ENCODE data around the gene NCOA5. TPM values are rescaled to one million over a fixed set of nuclear protein-coding genes. Genes with fewer than 3 reads are reported as not detected.
A peak's percentile ranks its signal among the peaks of the same experiment; 100 is the strongest.

Gene NCOA5
- total RNA-seq, 1 donor from 2014 or later: 27.6 TPM

- no peak for DNase-seq
- intact Hi-C loops (cut with micrococcal nuclease): no loop called here
- Mint-ChIP-seq H3K4me1 (no peaks in the 10 kb centered on the region), H3K36me3 (ENCODE audit: low read depth) (no peaks in the 10 kb centered on the region), H3K27ac (no peak overlapping the region), H3K4me3 (no peak overlapping the region), H3K27me3 (peaks cover 12% of the 10 kb centered on the region), H3K9me3 (no peaks in the 10 kb centered on the region)
Observed at GRCh38 chr20:46126440-46127056, 36.8 kb upstream of the NCOA5 start.

- Mint-ChIP-seq H3K27me3 (no peaks in the 10 kb centered on the region), H3K36me3 (ENCODE audit: low read depth) (no peaks in the 10 kb centered on the region), H3K4me3 (no peak overlapping the region), H3K27ac (no peak overlapping the region), H3K4me1 (peaks cover 6% of the 10 kb centered on the region), H3K9me3 (no peaks in the 10 kb centered on the region)
- intact Hi-C loops (cut with micrococcal nuclease): no loop called here
- DNase-seq: no peak
Observed at GRCh38 chr20:46123482-46124245, 33.9 kb upstream of the NCOA5 start.

GRCh38 chr20:46122516-46123481, 33.0 kb upstream of the NCOA5 start:
- Mint-ChIP-seq H3K27me3 (peaks cover 2% of the 10 kb centered on the region), H3K4me1 (peaks cover 10% of the 10 kb centered on the region), H3K9me3 (no peaks in the 10 kb centered on the region), H3K27ac (no peak overlapping the region), H3K36me3 (ENCODE audit: low read depth) (no peaks in the 10 kb centered on the region), H3K4me3 (no peak overlapping the region)
- DNase-seq: no peak
- intact Hi-C loops (cut with micrococcal nuclease): no loop called here

- no peak overlapping the region for H3K4me3 Mint-ChIP-seq
- intact Hi-C loops (cut with micrococcal nuclease): no loop called here
- DNase-seq: no peak
- H3K27me3 Mint-ChIP-seq: peaks cover 2% of the 10 kb centered on the region
- H3K27ac Mint-ChIP-seq: no peak overlapping the region
- H3K9me3 Mint-ChIP-seq: no peaks in the 10 kb centered on the region
- H3K36me3 Mint-ChIP-seq (ENCODE audit: low read depth): no peaks in the 10 kb centered on the region
- H3K4me1 Mint-ChIP-seq: peaks cover 14% of the 10 kb centered on the region
Observed at GRCh38 chr20:46122071-46122470, 32.3 kb upstream of the NCOA5 start.

GRCh38 chr20:46121184-46121930, 31.6 kb upstream of the NCOA5 start:
- Mint-ChIP-seq H3K4me3 (no peak overlapping the region), H3K27me3 (peaks cover 2% of the 10 kb centered on the region), H3K27ac (no peak overlapping the region), H3K9me3 (no peaks in the 10 kb centered on the region), H3K4me1 (peaks cover 14% of the 10 kb centered on the region), H3K36me3 (ENCODE audit: low read depth) (no peaks in the 10 kb centered on the region)
- intact Hi-C loops (cut with micrococcal nuclease): no loop called here
- DNase-seq: no peak

- Mint-ChIP-seq H3K4me3 (no peak overlapping the region), H3K9me3 (no peaks in the 10 kb centered on the region), H3K4me1 (peaks cover 14% of the 10 kb centered on the region), H3K27me3 (peaks cover 11% of the 10 kb centered on the region), H3K27ac (no peak overlapping the region), H3K36me3 (ENCODE audit: low read depth) (no peaks in the 10 kb centered on the region)
- no peak for DNase-seq
- intact Hi-C loops (cut with micrococcal nuclease): no loop called here
Observed at GRCh38 chr20:46120136-46120535, 30.4 kb upstream of the NCOA5 start.

- Mint-ChIP-seq H3K27ac (no peak overlapping the region), H3K4me3 (no peak overlapping the region), H3K27me3 (peaks cover 14% of the 10 kb centered on the region), H3K9me3 (no peaks in the 10 kb centered on the region), H3K36me3 (ENCODE audit: low read depth) (no peaks in the 10 kb centered on the region), H3K4me1 (peaks cover 14% of the 10 kb centered on the region)
- DNase-seq: no peak
- intact Hi-C loops (cut with micrococcal nuclease): no loop called here
Observed at GRCh38 chr20:46119547-46119946, 29.8 kb upstream of the NCOA5 start.

- no peak for DNase-seq
- Mint-ChIP-seq H3K4me3 (no peak overlapping the region), H3K27me3 (peaks cover 18% of the 10 kb centered on the region), H3K27ac (no peak overlapping the region), H3K4me1 (peaks cover 14% of the 10 kb centered on the region), H3K9me3 (no peaks in the 10 kb centered on the region), H3K36me3 (ENCODE audit: low read depth) (no peaks in the 10 kb centered on the region)
- intact Hi-C loops (cut with micrococcal nuclease): no loop called here
Observed at GRCh38 chr20:46119028-46119546, 29.3 kb upstream of the NCOA5 start.

- H3K9me3 Mint-ChIP-seq: no peaks in the 10 kb centered on the region
- H3K36me3 Mint-ChIP-seq (ENCODE audit: low read depth): no peaks in the 10 kb centered on the region
- H3K4me3 Mint-ChIP-seq: peak overlapping the region; percentile 91
- H3K27me3 Mint-ChIP-seq: peaks cover 22% of the 10 kb centered on the region
- H3K27ac Mint-ChIP-seq: no peak overlapping the region
- DNase-seq: no peak
- peaks cover 14% of the 10 kb centered on the region for H3K4me1 Mint-ChIP-seq
- intact Hi-C loops (cut with micrococcal nuclease): no loop called here
Observed at GRCh38 chr20:46118481-46119020, 28.8 kb upstream of the NCOA5 start.

GRCh38 chr20:46117704-46118467, 28.1 kb upstream of the NCOA5 start, which contains the start of gene CD40:
TSS of gene CD40 (plus strand) at chr20:46118314. CDS start at chr20:46118344, 30 bp downstream.
- peaks cover 14% of the 10 kb centered on the region for H3K4me1 Mint-ChIP-seq
- DNase-seq: peak; percentile 90
- intact Hi-C loops (cut with micrococcal nuclease): no loop called here
- peaks cover 26% of the 10 kb centered on the region for H3K27me3 Mint-ChIP-seq
- no peaks in the 10 kb centered on the region for H3K36me3 Mint-ChIP-seq (ENCODE audit: low read depth)
- H3K4me3 Mint-ChIP-seq: peak within 1 kb of the TSS; percentile 91
- H3K27ac Mint-ChIP-seq: peak within 1 kb of the TSS; percentile 74
- no peaks in the 10 kb centered on the region for H3K9me3 Mint-ChIP-seq

- DNase-seq: no peak
- Mint-ChIP-seq H3K27me3 (peaks cover 42% of the 10 kb centered on the region), H3K4me1 (peaks cover 18% of the 10 kb centered on the region), H3K4me3 (no peak overlapping the region), H3K9me3 (no peaks in the 10 kb centered on the region), H3K27ac (no peak overlapping the region), H3K36me3 (ENCODE audit: low read depth) (no peaks in the 10 kb centered on the region)
- intact Hi-C loops (cut with micrococcal nuclease): no loop called here
Observed at GRCh38 chr20:46114449-46114848, 24.7 kb upstream of the NCOA5 start.

- Mint-ChIP-seq H3K4me3 (no peak overlapping the region), H3K36me3 (ENCODE audit: low read depth) (no peaks in the 10 kb centered on the region), H3K27ac (no peak overlapping the region), H3K27me3 (peaks cover 52% of the 10 kb centered on the region), H3K4me1 (peaks cover 14% of the 10 kb centered on the region), H3K9me3 (no peaks in the 10 kb centered on the region)
- no peak for DNase-seq
- intact Hi-C loops (cut with micrococcal nuclease): no loop called here
Observed at GRCh38 chr20:46113113-46113470, 23.3 kb upstream of the NCOA5 start.
